HG03139 (cell line): ENCODE data around the gene PDXP.
"Not testable (repeated sequence)": the region's sequence is repeated elsewhere in the genome, so short reads cannot be mapped to it uniquely, and the experiment has no call there.

Source experiments
- ATAC-seq: cut with Tn5 transposase; IDR thresholded peaks from one replicate; pipeline ENCODE4 v1.9.1; 2021; ENCODE audit not compliant: unreplicated experiment

PDXP gene

GRCh38 chr22:37696260-37696656, 37.7 kb downstream of the PDXP start:
- ATAC-seq = not testable (repeated sequence)

- no peak for ATAC-seq
Observed at GRCh38 chr22:37696657-37697537, 38.4 kb downstream of the PDXP start, which contains the start of gene TRIOBP. TRIOBP (plus strand) TSS chr22:37697048; CDS start chr22:37701366, 4,318 bp downstream.

GRCh38 chr22:37697538-37697835, 39.0 kb downstream of the PDXP start:
- ATAC-seq = no peak

- ATAC-seq = no peak
Observed at GRCh38 chr22:37701141-37701786, 42.7 kb downstream of the PDXP start.

GRCh38 chr22:37703906-37704305, 45.4 kb downstream of the PDXP start:
- ATAC-seq = no peak

GRCh38 chr22:37704645-37705044, 46.1 kb downstream of the PDXP start:
- no peak for ATAC-seq

- ATAC-seq = no peak
Observed at GRCh38 chr22:37705205-37705604, 46.7 kb downstream of the PDXP start.

- ATAC-seq = no peak
Observed at GRCh38 chr22:37708580-37709444, 50.3 kb downstream of the PDXP start.

- no peak for ATAC-seq
Observed at GRCh38 chr22:37709445-37709765, 50.9 kb downstream of the PDXP start.

GRCh38 chr22:37710675-37711074, 52.2 kb downstream of the PDXP start:
- ATAC-seq = no peak

- ATAC-seq = no peak
Observed at GRCh38 chr22:37711490-37711889, 53.0 kb downstream of the PDXP start.

GRCh38 chr22:37713761-37714160, 55.2 kb downstream of the PDXP start:
- ATAC-seq = no peak

GRCh38 chr22:37714634-37715033, 56.1 kb downstream of the PDXP start:
- ATAC-seq = no peak

- ATAC-seq = no peak
Observed at GRCh38 chr22:37715760-37716159, 57.2 kb downstream of the PDXP start.
